T1000 (cell line): ENCODE data around the gene RSU1.
"Not testable (repeated sequence)": the region's sequence is repeated elsewhere in the genome, so short reads cannot be mapped to it uniquely, and the experiment has no call there.

Source experiments
- DNase-seq: peaks from one replicate; lab custom pipeline; 2025; ENCODE audit warnings: mixed read lengths; lab: John Stamatoyannopoulos, UW

Gene RSU1

GRCh38 chr10:16780338-16780880, 36.8 kb downstream of the RSU1 start:
- no peak for DNase-seq

- no peak for DNase-seq
Observed at GRCh38 chr10:16779384-16779915, 37.8 kb downstream of the RSU1 start.

GRCh38 chr10:16777473-16778370, 39.5 kb downstream of the RSU1 start:
- DNase-seq = no peak

GRCh38 chr10:16776896-16777295, 40.3 kb downstream of the RSU1 start:
- no peak for DNase-seq

DNA sequence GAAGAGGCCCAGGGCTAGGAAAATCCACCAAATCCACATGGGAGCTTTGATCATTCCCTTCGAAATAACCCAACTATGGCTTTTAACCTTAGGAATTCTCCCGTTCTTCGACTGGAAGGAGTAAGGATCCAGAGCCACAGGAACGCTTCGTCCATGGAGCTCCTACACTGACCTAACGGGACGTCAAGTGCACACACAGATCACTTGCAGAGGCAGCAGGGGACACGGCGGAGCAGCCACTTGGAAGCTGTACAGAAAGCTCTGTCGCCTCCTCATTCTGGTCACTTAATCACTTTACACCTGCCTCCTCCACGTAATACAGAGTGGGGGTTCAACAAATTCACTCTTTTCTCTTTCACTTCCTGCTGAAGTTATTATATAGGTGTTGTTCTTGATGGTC, 43.9 kb downstream of the RSU1 start:
- no peak for DNase-seq

GRCh38 chr10:16770670-16771069, 46.6 kb downstream of the RSU1 start:
- DNase-seq = no peak

DNA sequence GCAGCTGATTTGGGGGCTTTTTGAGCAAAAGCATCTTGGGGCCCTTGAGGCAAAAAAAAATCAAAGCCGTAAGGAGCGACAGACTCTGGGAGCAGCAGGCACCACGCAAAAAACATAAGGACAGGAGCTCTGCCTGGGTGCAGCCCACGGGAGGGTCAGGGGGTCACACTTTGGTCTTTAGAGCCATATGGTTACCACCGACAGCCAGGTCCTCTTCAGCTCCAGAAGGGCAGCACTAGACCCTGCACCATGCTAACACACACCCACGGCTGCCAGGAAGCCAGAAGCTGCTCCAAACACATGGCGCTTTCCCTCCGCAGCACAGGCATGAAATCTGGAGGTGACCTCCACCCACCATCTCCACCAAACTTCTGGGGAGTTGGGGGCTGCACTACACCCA, 47.1 kb downstream of the RSU1 start:
- DNase-seq = no peak

DNA sequence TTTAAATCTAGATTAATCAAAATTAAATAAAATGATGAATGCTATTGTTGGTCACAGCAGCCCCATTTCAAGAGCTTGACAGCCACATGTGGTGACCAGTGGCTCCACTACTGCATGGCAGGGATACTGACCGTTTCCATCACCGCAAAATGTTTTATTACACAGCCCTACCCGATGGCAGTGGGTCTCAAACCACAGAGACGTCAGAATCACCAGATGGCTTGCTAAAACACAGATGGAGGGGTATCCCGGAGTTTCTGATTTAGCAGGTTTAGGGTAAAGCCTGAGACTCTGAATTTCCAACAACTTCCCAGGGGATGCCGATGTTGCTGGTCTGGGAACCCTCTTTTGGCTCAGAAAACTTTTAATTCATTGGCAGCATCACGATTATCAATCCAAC, 47.9 kb downstream of the RSU1 start:
- no peak for DNase-seq

GRCh38 chr10:16768702-16769101, 48.5 kb downstream of the RSU1 start:
- no peak for DNase-seq

- DNase-seq = no peak
Observed at GRCh38 chr10:16765509-16766375, 51.5 kb downstream of the RSU1 start.

GRCh38 chr10:16761300-16761699, 55.9 kb downstream of the RSU1 start:
- DNase-seq = no peak

DNA sequence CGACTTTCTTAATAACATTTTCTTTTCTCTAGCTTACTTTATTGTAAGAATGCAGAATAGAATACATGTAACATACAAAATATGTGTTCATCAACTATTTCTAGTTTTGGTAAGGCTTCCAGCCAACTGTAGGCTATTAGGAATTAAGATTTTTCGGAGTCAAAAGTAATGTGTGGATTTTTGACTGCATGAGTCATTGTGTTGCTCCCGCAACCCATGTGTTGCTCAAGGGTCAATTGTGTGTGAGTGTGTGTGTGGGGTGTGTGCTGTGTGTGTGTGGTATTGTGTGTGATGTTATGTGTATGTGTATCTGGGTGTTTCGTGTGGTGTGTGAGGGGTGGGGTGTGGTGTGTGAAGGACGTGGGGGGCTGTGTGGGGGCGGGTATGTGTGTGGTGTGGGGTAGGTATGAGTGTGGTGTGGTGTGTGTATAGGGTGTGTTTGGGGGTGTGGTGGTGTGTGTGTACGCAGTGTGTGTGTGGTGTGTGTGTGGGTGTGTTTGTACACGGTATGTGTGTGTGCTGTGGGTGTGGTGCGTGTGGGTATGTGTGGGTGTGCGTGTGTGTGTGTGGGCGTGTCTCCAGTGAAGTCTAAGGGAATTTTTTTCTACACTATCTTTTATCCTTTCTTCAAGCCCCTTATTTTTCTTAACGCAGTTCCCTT, 60.5 kb downstream of the RSU1 start:
- no peak for DNase-seq

GRCh38 chr10:16754765-16755164, 62.5 kb downstream of the RSU1 start:
- no peak for DNase-seq

DNA sequence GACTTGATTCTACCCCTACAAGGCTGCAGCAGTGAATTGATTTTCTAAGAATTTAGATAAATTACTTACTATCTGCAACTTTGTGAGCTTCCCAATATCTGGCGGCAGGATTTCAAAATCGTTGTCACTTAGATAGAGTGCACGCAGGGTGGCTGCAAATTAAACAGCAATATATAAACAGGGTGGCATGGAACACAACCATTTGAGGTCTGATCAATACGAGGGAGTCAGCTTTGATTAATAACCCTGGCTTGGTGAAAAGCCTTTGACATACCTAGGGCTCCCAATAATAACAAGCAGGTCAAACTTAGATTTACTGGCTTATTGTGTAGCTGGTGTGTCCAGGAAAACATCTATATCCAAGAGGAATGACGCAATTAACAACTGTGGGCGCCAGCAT, 64.4 kb downstream of the RSU1 start:
- DNase-seq = not testable (repeated sequence)

- DNase-seq = no peak
Observed at GRCh38 chr10:16752099-16752498, 65.1 kb downstream of the RSU1 start.

DNA sequence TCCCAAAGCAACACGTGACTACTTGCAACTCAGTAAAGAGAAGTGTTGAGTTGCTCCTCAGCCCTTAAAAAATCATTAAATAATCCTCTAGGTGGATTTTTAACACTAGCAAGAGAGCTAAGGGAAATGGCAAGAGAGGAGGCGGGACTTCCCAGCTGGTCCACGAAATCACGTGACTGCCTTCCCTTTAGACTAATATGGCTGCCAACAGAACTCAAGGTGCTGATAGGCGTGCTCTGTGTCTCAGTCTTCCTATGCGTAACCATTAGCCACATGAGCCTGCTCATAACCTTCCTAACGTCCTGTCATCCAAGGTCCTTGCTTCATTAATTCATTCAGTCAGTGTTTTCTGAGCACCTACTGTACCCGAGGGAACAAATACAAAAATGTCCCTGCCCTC, 66.0 kb downstream of the RSU1 start:
- DNase-seq = no peak

DNA sequence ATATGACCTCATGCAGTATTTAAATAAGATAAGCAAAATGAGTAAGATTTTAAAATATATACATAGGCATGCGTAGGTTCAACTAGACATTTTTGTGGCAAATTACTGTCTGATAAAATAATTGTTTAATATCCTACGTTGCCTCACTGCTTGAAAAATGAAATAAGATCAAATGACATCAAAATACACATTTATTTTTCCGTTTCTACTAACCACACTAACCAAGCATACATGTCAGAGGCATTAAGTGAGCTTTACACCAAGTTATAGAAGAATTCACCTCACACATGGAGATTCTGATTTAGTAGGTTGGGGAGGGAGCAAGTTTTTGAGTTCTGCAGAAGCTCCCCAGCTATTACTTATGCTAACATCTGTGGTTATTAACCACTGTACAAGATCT, 66.8 kb downstream of the RSU1 start:
- no peak for DNase-seq

DNA sequence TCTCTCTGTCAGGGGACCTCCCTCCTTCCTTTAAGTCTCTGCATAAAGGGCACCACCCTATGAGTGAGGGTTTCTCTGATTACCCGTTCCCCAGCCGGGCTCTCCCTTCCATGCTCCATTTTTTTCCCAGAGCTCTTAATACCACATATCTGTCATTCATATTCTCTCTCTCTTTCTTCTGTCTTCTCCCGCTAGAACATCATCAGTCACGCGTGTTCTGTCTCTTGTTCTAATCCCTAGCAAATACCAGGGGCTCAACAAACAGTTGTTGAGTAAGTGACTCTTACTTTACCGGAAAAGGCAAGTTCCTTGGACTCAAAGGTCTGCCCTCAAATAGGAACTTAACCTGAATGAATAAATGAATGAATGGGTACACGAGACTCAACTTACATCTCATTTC, 68.5 kb downstream of the RSU1 start:
- no peak for DNase-seq

DNA sequence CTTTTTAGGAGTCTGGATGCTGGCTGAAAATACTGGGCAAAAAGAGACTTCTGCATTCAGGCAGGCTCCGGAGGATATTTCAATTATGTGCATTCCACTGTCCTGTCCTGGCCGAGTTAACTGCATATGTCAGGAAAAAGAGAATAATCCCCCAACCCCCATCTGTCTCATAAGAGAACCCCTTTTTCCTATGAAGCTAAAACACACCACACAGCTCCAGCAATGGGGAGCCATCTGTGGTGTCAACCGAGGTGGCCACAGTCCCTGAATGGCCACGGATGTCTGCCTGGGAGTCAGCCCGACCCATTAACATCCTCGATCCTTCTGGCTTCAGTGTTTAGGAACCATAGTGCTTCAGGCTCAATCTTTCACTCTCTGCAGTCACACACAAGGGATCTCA, 70.4 kb downstream of the RSU1 start:
- DNase-seq = no peak

- DNase-seq = no peak
Observed at GRCh38 chr10:16745061-16745460, 72.2 kb downstream of the RSU1 start.

DNA sequence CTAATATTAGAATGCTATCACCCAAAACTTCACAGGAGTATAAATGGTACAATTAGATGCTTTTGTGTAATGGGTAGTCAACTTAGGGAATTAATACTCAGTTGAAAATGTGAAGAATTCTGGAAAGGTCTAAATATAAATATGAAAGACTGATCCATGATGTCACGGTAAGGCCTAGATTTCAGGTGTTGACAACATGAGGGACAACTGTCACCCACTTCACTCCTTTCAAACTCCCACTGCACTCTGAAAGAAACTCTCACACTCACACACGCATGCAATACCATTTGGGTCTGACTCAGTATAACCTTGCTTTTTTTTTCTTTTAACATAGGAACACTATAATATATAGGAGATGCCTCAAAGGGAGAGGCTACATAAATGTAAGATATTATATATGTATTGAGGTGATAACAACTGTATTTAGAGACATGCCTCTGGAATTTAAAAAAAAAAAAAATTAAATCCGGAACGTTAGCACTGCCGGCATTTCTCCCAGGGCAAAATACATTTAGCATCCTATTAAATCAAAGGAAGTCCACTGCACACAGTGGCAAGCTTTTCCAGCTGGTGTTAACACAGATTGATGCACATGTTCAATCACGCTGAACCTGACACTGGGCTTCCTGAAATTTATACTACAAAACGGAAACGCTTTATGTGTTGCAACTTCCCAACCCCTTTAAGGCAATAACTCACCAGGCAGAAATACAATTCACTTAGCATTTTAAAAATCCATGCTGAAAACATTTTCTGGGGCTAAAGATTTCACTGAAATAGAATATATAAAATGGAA, 74.9 kb downstream of the RSU1 start:
- DNase-seq = no peak
